Measurements from ENCODE around the gene TMEM52B.

- TF ChIP-seq CTCF (IDR thresholded peaks at IDR 0.05) = no peak
- TF ChIP-seq POLR2A (IDR thresholded peaks at IDR 0.05) = no peak
Measured at GRCh38 chr12:10214895-10215267, 36.0 kb downstream of the TMEM52B start.

Data from suprapubic skin (tissue), 3 donors.